Measurements from ENCODE around the gene KPTN.

DNA sequence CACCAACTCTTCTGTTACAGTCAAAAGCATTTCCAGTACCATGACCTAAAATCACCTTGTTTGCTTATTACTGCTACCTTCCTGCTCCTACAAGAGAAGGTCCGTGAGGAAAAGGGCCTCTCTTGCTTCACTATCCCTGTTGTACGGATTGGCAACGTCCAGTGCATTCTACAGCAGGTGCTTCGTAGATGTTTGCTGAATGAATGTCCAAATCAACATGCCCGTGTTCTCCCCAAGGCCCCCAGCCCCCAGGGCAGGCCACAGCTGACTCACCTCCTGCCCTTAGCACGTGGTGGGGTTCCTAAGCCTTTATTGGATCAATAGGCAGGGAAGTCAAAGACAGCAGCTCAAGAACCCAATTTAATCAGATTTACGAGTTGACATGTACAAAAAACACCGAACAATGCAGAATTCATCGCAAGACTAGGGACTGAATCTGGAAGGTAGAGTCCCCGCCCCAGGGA, 36.4 kb upstream of the KPTN start:
- TF ChIP-seq, protein P1, sequence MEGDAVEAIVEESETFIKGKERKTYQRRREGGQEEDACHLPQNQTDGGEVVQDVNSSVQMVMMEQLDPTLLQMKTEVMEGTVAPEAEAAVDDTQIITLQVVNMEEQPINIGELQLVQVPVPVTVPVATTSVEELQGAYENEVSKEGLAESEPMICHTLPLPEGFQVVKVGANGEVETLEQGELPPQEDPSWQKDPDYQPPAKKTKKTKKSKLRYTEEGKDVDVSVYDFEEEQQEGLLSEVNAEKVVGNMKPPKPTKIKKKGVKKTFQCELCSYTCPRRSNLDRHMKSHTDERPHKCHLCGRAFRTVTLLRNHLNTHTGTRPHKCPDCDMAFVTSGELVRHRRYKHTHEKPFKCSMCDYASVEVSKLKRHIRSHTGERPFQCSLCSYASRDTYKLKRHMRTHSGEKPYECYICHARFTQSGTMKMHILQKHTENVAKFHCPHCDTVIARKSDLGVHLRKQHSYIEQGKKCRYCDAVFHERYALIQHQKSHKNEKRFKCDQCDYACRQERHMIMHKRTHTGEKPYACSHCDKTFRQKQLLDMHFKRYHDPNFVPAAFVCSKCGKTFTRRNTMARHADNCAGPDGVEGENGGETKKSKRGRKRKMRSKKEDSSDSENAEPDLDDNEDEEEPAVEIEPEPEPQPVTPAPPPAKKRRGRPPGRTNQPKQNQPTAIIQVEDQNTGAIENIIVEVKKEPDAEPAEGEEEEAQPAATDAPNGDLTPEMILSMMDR (IDR thresholded peaks at IDR 0.05; ENCODE audit: low read depth, low read length, poor library complexity, severe bottlenecking), result no peak
- no peak for TF ChIP-seq EZH2phosphoT487 (IDR thresholded peaks at IDR 0.05; ENCODE audit: borderline replicate concordance, low read length)

All from DOHH2 (cell line).